DND-41 (cell line): ENCODE measurements around the gene TPCN1.

Source experiments
- CTCF ChIP-seq: IDR thresholded peaks from 2 replicates; pipeline ENCODE4 v1.5.1; 2012; ENCODE audit warnings: borderline replicate concordance, low read length, moderate library complexity, mild to moderate bottlenecking; ENCODE audit not compliant: poor library complexity, severe bottlenecking; ENCODE audit errors: extremely low read depth
- EZH2 ChIP-seq: IDR thresholded peaks from 3 replicates; pipeline ENCODE4 v1.6.1; 2012; ENCODE audit warnings: borderline replicate concordance, low read depth, mild to moderate bottlenecking, moderate library complexity, low read length, inconsistent platforms; ENCODE audit not compliant: severe bottlenecking

DNA sequence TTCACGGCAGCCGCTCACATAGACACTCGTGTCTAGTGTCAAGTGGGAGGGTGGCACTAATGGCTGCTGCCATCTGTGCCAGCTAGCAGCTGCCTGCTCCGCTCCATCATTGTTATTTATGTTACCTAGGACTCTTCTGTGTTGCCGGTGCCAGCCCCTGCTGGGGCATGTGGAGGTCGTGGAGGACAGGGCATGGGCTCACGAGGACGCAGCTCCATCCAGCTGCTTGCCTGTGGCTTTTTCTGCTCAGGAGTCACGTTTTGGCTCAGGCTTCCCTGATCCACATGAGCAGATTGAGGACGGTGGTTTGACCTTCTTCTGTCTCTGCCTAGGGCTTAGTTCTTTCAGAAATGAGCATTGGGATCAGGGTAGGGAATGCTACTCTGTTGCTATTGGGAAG is 31.2 kb downstream of the TPCN1 start:
- no peak for TF ChIP-seq CTCF
- no peak for TF ChIP-seq EZH2
